ENCODE data around the gene APBA2. TPM values are rescaled to one million over a fixed set of nuclear protein-coding genes. Genes with fewer than 3 reads are reported as not detected.

The APBA2 gene
- total RNA-seq, 2 experiments from 2014 or later, result not detected

DNA sequence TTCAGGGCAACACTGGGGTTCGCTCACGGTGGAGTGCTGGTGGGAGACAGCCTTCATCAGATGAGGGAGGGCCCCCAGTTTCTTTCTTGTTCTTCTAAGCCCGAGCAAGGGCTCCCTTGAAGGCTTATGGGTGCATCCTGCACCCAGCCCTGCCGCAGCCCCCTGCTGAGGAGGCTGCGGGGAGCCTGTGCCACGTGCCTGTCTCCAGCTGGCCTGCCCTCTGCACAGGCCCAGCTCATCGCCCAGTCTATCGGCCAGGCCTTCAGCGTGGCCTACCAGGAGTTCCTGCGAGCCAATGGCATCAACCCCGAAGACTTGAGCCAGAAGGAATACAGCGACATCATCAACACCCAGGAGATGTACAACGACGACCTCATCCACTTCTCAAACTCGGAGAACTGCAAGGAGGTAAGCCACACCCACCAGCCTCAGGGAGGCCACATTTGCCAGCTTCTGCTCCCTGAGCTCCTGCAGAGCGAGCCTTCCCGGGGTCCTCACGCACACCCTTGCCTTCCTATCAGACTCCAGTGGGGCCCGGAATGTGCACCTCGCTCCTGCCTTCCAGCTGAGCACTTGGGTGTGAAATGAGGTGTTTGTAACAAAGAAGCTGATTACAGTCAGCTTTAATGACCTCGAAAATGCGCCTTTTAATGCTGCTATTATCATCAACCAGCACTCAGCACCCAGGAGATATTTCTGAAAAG is 219.5 kb downstream of the APBA2 start:
- no peaks in the 10 kb centered on the region for H3K9me3 ChIP-seq (ENCODE audit: low read length)
- ChIA-PET CTCF (ENCODE audit: unreplicated experiment) (no interaction called here), POLR2A (interaction anchor here (0.6 kb wide), 1 partner anchor 332 kb away, joined by 5 read pairs; no protein-coding TSS in a partner anchor)
- H3K4me1 ChIP-seq (ENCODE audit: insufficient read depth, low read length, poor library complexity, severe bottlenecking), result no peaks in the 10 kb centered on the region
- DNase-seq (ENCODE audit: low spot score), result no peak
- no peak for TF ChIP-seq EZH2phosphoT487 (IDR thresholded peaks at IDR 0.05; ENCODE audit: borderline replicate concordance, low read depth, low read length)
- TF ChIP-seq, protein P1, sequence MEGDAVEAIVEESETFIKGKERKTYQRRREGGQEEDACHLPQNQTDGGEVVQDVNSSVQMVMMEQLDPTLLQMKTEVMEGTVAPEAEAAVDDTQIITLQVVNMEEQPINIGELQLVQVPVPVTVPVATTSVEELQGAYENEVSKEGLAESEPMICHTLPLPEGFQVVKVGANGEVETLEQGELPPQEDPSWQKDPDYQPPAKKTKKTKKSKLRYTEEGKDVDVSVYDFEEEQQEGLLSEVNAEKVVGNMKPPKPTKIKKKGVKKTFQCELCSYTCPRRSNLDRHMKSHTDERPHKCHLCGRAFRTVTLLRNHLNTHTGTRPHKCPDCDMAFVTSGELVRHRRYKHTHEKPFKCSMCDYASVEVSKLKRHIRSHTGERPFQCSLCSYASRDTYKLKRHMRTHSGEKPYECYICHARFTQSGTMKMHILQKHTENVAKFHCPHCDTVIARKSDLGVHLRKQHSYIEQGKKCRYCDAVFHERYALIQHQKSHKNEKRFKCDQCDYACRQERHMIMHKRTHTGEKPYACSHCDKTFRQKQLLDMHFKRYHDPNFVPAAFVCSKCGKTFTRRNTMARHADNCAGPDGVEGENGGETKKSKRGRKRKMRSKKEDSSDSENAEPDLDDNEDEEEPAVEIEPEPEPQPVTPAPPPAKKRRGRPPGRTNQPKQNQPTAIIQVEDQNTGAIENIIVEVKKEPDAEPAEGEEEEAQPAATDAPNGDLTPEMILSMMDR (conservative IDR thresholded peaks at IDR 0.05; ENCODE audit: low read length), result no peak
- H4K20me1 ChIP-seq (ENCODE audit: insufficient read depth, low read length), result no peaks in the 10 kb centered on the region
- H2AFZ ChIP-seq (ENCODE audit: low read length), result no peak overlapping the region
- no peak overlapping the region for H3K27ac ChIP-seq (ENCODE audit: low read depth, low read length, poor library complexity, severe bottlenecking)
- BruUV-seq (replicated peaks), result no TSS peak
- H3K9me2 ChIP-seq (ENCODE audit: insufficient read depth, low read length), result no peaks in the 10 kb centered on the region
- H3K4me2 ChIP-seq (ENCODE audit: low read length), result no peak overlapping the region
- no peaks in the 10 kb centered on the region for H3K79me2 ChIP-seq (ENCODE audit: insufficient read depth, low read depth, low read length)
- H3K4me3 ChIP-seq (ENCODE audit: low read depth, low read length, poor library complexity, severe bottlenecking), result no peak overlapping the region
- intact Hi-C loops (cut with micrococcal nuclease; ENCODE audit: unreplicated experiment), result no loop called here
- no peaks in the 10 kb centered on the region for H3K36me3 ChIP-seq (ENCODE audit: insufficient read depth, low read length)

DNA sequence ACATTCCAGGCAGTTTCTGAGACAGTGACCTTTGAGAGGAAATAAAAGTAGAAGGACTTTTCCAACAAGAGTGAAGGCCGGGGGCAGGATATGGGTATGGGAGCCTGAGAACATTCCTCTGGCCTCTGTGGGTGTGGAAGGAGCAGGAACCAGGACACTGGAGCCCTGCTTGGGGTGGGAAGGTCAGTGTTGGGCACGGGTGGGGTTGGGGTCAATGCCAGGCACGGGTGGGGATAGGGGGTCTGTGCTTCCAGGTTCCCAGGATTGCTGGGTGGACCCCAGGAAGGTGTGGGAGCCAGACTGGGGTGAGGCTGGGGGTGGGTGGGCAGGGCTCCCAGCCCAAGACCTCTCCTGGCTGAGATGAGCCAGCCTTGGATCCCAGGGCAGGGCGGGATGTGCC is 220.3 kb downstream of the APBA2 start:
- Histone ChIP-seq H3K4me2 (ENCODE audit: low read length) (no peak overlapping the region), H2AFZ (ENCODE audit: low read length) (no peak overlapping the region), H3K4me1 (ENCODE audit: insufficient read depth, low read length, poor library complexity, severe bottlenecking) (no peaks in the 10 kb centered on the region), H4K20me1 (ENCODE audit: insufficient read depth, low read length) (no peaks in the 10 kb centered on the region), H3K36me3 (ENCODE audit: insufficient read depth, low read length) (no peaks in the 10 kb centered on the region), H3K9me3 (ENCODE audit: low read length) (no peaks in the 10 kb centered on the region), H3K79me2 (ENCODE audit: insufficient read depth, low read depth, low read length) (no peaks in the 10 kb centered on the region), H3K27ac (ENCODE audit: low read depth, low read length, poor library complexity, severe bottlenecking) (no peak overlapping the region), H3K4me3 (ENCODE audit: low read depth, low read length, poor library complexity, severe bottlenecking) (no peak overlapping the region), H3K9me2 (ENCODE audit: insufficient read depth, low read length) (no peaks in the 10 kb centered on the region)
- no peak for TF ChIP-seq EZH2phosphoT487 (IDR thresholded peaks at IDR 0.05; ENCODE audit: borderline replicate concordance, low read depth, low read length)
- TF ChIP-seq, protein P1 (conservative IDR thresholded peaks at IDR 0.05; ENCODE audit: low read length), result no peak
- ChIA-PET POLR2A (interaction anchor here (0.6 kb wide), 1 partner anchor 332 kb away, joined by 5 read pairs; no protein-coding TSS in a partner anchor), CTCF (ENCODE audit: unreplicated experiment) (no interaction called here)
- BruUV-seq (replicated peaks), result no TSS peak
- intact Hi-C loops (cut with micrococcal nuclease; ENCODE audit: unreplicated experiment), result no loop called here
- no peak for DNase-seq (ENCODE audit: low spot score)

DNA sequence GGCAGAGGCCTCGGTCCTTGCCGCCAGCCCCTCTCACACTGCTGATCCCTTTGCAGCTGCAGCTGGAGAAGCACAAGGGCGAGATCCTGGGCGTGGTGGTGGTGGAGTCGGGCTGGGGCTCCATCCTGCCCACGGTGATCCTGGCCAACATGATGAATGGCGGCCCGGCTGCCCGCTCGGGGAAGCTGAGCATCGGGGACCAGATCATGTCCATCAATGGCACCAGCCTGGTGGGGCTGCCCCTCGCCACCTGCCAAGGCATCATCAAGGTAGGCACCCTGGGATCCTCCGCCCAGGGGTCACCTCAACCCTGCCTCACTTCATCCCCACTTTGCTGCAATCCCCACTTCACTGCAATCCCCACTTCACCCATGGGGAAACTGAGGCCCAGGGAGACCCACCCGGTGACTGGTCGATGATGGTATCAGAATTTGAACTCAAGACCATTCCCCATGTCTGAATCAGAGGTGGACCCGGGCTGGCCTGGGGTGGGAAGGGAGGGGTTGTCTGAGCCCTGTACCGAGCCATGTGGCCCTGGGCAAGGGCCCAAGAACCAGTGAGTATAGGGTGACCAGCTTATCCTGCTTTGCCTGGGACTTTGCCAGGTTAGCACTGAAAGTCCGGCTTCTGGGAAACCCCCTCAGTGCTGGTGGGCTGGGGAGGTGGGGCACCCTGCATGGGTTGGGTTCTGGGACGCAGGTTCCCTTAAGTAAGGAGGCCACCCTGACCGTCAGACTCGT is 220.9 kb downstream of the APBA2 start:
- CTCF ChIA-PET (ENCODE audit: unreplicated experiment), result interaction anchor here (0.5 kb wide), 1 partner anchor 15 kb away, joined by 3 read pairs; no protein-coding TSS in a partner anchor

More for the DNA sequence above, 220.9 kb downstream of the APBA2 start:
- TF ChIP-seq EZH2phosphoT487 (IDR thresholded peaks at IDR 0.05; ENCODE audit: borderline replicate concordance, low read depth, low read length), result no peak
- TF ChIP-seq, protein P1 (conservative IDR thresholded peaks at IDR 0.05; ENCODE audit: low read length), result no peak
- no peaks in the 10 kb centered on the region for H3K4me1 ChIP-seq (ENCODE audit: insufficient read depth, low read length, poor library complexity, severe bottlenecking)
- no TSS peak for BruUV-seq (replicated peaks)
- no peaks in the 10 kb centered on the region for H4K20me1 ChIP-seq (ENCODE audit: insufficient read depth, low read length)
- no peak for DNase-seq (ENCODE audit: low spot score)
- H3K4me3 ChIP-seq (ENCODE audit: low read depth, low read length, poor library complexity, severe bottlenecking), result no peak overlapping the region
- intact Hi-C loops (cut with micrococcal nuclease; ENCODE audit: unreplicated experiment), result no loop called here
- no peak overlapping the region for H3K4me2 ChIP-seq (ENCODE audit: low read length)
- no peaks in the 10 kb centered on the region for H3K9me3 ChIP-seq (ENCODE audit: low read length)
- no peak overlapping the region for H3K27ac ChIP-seq (ENCODE audit: low read depth, low read length, poor library complexity, severe bottlenecking)
- H3K79me2 ChIP-seq (ENCODE audit: insufficient read depth, low read depth, low read length), result no peaks in the 10 kb centered on the region
- no peaks in the 10 kb centered on the region for H3K9me2 ChIP-seq (ENCODE audit: insufficient read depth, low read length)
- no peaks in the 10 kb centered on the region for H3K36me3 ChIP-seq (ENCODE audit: insufficient read depth, low read length)
- no peak overlapping the region for H2AFZ ChIP-seq (ENCODE audit: low read length)
- POLR2A ChIA-PET, result no interaction called here

Measured in OCI-LY7 (cell line).